ENCODE results near the gene ZEB1.

The ZEB1 gene

GRCh38 chr10:31280972-31281371 lies 38.0 kb upstream of the ZEB1 start:
- no peak for TF ChIP-seq CTCF (IDR thresholded peaks at IDR 0.05; ENCODE audit: control insufficient read depth, extremely low read depth, insufficient read depth)
- no peak overlapping the region for H3K4me3 ChIP-seq (ENCODE audit: low read depth, low read length)
- DNase-seq (ENCODE audit: low read depth) = no peak

- no peak for DNase-seq (ENCODE audit: low read depth)
- no peak overlapping the region for H3K4me3 ChIP-seq (ENCODE audit: low read depth, low read length)
- TF ChIP-seq CTCF (IDR thresholded peaks at IDR 0.05; ENCODE audit: control insufficient read depth, extremely low read depth, insufficient read depth) = no peak
Observed at GRCh38 chr10:31288001-31288400, 31.0 kb upstream of the ZEB1 start.

- DNase-seq (ENCODE audit: low read depth) = no peak
- no peak for TF ChIP-seq CTCF (IDR thresholded peaks at IDR 0.05; ENCODE audit: control insufficient read depth, extremely low read depth, insufficient read depth)
- H3K4me3 ChIP-seq (ENCODE audit: low read depth, low read length) = no peak overlapping the region
Observed at GRCh38 chr10:31288962-31289361, 30.1 kb upstream of the ZEB1 start.

- DNase-seq (ENCODE audit: low read depth) = no peak
- no peak for TF ChIP-seq CTCF (IDR thresholded peaks at IDR 0.05; ENCODE audit: control insufficient read depth, extremely low read depth, insufficient read depth)
- H3K4me3 ChIP-seq (ENCODE audit: low read depth, low read length) = no peak overlapping the region
Observed at GRCh38 chr10:31290386-31290785, 28.6 kb upstream of the ZEB1 start.

- no peak for TF ChIP-seq CTCF (IDR thresholded peaks at IDR 0.05; ENCODE audit: control insufficient read depth, extremely low read depth, insufficient read depth)
- no peak for DNase-seq (ENCODE audit: low read depth)
- no peak overlapping the region for H3K4me3 ChIP-seq (ENCODE audit: low read depth, low read length)
Observed at GRCh38 chr10:31291123-31291522, 27.9 kb upstream of the ZEB1 start.

GRCh38 chr10:31294558-31294957 lies 24.5 kb upstream of the ZEB1 start:
- DNase-seq (ENCODE audit: low read depth) = no peak
- no peak for TF ChIP-seq CTCF (IDR thresholded peaks at IDR 0.05; ENCODE audit: control insufficient read depth, extremely low read depth, insufficient read depth)
- H3K4me3 ChIP-seq (ENCODE audit: low read depth, low read length) = no peak overlapping the region

- no peak overlapping the region for H3K4me3 ChIP-seq (ENCODE audit: low read depth, low read length)
- no peak for DNase-seq (ENCODE audit: low read depth)
- no peak for TF ChIP-seq CTCF (IDR thresholded peaks at IDR 0.05; ENCODE audit: control insufficient read depth, extremely low read depth, insufficient read depth)
Observed at GRCh38 chr10:31296754-31297153, 22.3 kb upstream of the ZEB1 start.
